IPS DF 6.9 (cell line): ENCODE results near the gene FPR2.

Experiments
- DNase-seq: peaks from one replicate; pipeline ENCODE4 v3.0.0-alpha.2; 2013; ENCODE audit warnings: low read depth, low spot score
- H3K27ac ChIP-seq: one replicate; pipeline ENCODE4 v1.5.1; 2013; ENCODE audit warnings: low read length, control low read depth
- H3K27me3 ChIP-seq: 2 replicates; pipeline ENCODE4 v1.6.1; 2013; ENCODE audit warnings: mild to moderate bottlenecking, low read length; ENCODE audit not compliant: control insufficient read depth, insufficient read depth
- H3K36me3 ChIP-seq: 2 replicates; pipeline ENCODE4 v1.6.1; 2013; ENCODE audit warnings: low read length; ENCODE audit not compliant: control insufficient read depth, insufficient read depth
- H3K4me1 ChIP-seq: 2 replicates; pipeline ENCODE4 v1.6.1; 2013; ENCODE audit warnings: low read length; ENCODE audit not compliant: control insufficient read depth, insufficient read depth
- H3K4me3 ChIP-seq: 2 replicates; pipeline ENCODE4 v1.5.1; 2013; ENCODE audit warnings: mild to moderate bottlenecking, low read length
- H3K9me3 ChIP-seq: 2 replicates; pipeline ENCODE4 v1.6.1; 2013; ENCODE audit warnings: low read length, inconsistent platforms; ENCODE audit not compliant: control insufficient read depth, insufficient read depth
- WGBS: extraction: QIAGEN DNeasy Blood & Tissue Kit; methylation state at CpG from one replicate; pipeline ENCODE4 v1.1.7; 2013; ENCODE audit warnings: mixed read lengths, missing lambda C conversion rate; ENCODE audit not compliant: insufficient read length, insufficient coverage; 5-methylcytosine and 5-hydroxymethylcytosine counted together

The FPR2 gene

GRCh38 chr19:51794885-51795490, 34.0 kb downstream of the FPR2 start, which contains the start of gene FPR3:
FPR3 (plus strand) TSS chr19:51795157; CDS start chr19:51823749, 28,592 bp downstream.
- Histone ChIP-seq H3K27me3 (no peaks in the 10 kb centered on the region), H3K36me3 (no peaks in the 10 kb centered on the region), H3K27ac (no peak within 1 kb of the TSS), H3K4me1 (no peaks in the 10 kb centered on the region), H3K9me3 (no peaks in the 10 kb centered on the region), H3K4me3 (no peak within 1 kb of the TSS)
- no peak for DNase-seq
- no CpG with 5 or more reads among the region's 2 CpGs for WGBS

DNA sequence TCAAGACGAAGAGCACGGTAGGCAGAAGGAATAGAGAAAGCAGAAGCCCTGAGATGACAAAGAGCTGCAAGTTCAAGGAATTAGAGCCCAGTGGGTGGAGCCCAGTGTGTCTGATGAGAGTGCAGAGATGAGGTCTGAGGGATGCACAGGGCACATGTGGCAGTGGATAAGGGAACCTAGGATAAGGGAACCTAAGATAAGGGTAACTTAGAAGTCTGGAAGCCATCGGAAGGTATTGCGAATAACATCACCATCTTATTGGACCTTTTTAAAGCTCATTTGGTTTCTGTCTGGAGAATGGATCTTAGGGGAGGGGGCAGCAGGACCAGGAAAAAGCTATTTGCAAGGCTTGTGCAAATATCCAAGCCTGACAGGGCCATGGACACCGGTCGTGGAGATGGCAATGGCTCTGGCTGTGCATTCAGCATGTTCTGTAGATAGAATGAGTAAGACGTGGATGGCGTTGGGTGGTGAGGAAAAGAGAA, 35.3 kb downstream of the FPR2 start:
- Histone ChIP-seq H3K4me1 (no peaks in the 10 kb centered on the region), H3K36me3 (no peaks in the 10 kb centered on the region), H3K27ac (no peak overlapping the region), H3K27me3 (no peaks in the 10 kb centered on the region), H3K9me3 (no peaks in the 10 kb centered on the region), H3K4me3 (no peak overlapping the region)
- no peak for DNase-seq
- 100% methylated on average over 2 of the region's 8 CpGs for WGBS

DNA sequence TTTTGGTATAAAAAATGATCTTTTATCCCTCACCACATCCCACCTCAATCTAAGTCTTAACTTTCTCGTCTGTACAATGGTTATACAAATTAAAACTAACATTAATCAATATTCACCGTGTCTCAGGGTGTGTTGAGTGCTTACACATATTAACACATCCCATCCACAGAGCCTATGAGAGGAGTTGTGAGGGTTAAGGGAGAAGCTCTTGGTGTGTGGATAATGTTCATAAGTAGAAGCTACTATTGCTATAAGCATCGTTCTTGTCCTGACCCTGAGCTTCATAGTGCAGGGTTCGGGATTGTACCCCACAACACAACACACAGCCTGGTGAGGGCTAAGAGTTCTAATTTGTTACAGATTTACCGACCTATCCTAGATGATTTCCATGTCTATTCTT, 36.5 kb downstream of the FPR2 start:
- no peaks in the 10 kb centered on the region for H3K9me3 ChIP-seq
- DNase-seq, result no peak
- no peak overlapping the region for H3K27ac ChIP-seq
- no peaks in the 10 kb centered on the region for H3K4me1 ChIP-seq
- WGBS, result 100% methylated on average over 2 of the region's 5 CpGs
- H3K27me3 ChIP-seq, result no peaks in the 10 kb centered on the region
- no peaks in the 10 kb centered on the region for H3K36me3 ChIP-seq
- H3K4me3 ChIP-seq, result no peak overlapping the region

GRCh38 chr19:51798062-51798461, 37.1 kb downstream of the FPR2 start:
- DNase-seq, result no peak
- WGBS, result no CpG with 5 or more reads among the region's 3 CpGs
- H3K9me3 ChIP-seq, result no peaks in the 10 kb centered on the region
- no peaks in the 10 kb centered on the region for H3K36me3 ChIP-seq
- H3K4me3 ChIP-seq, result no peak overlapping the region
- no peaks in the 10 kb centered on the region for H3K4me1 ChIP-seq
- no peaks in the 10 kb centered on the region for H3K27me3 ChIP-seq
- H3K27ac ChIP-seq, result no peak overlapping the region

DNA sequence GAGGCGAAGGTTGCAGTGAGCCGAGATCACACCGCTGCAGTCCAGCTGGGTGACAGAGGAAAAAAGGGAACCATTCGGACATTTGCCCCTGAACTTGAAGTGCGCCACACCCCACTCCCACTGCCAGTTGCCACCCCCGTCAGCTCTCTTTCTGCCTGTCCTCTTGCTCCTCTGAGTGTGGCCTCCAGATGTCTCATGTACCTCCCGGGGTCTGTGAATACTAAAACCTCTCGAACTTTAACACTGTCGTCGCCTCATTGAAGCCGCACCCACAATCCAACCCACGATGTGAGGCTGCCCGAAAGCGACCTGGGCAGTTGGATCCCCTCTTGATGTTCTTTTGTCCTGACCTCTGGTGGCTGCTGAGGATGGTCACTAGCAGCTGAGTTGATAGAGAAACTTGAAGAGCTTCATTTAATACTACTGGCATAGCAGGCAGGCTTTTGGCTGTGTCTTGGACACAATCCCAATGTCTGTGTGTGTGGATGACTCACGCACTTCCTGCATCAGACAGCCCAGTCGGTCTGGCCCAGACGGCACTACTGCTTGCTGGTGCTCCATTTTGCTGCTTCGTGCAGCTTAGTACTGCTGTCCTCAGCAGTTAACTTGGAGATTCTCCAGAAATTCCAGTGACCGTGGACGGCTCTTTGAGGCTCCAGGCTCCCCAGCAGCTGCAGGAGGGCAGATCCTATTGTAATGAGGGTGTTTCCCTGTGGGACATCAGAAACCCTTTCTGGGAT, 38.2 kb downstream of the FPR2 start:
- DNase-seq, result no peak
- H3K4me3 ChIP-seq, result no peak overlapping the region
- no peaks in the 10 kb centered on the region for H3K27me3 ChIP-seq
- H3K36me3 ChIP-seq, result no peaks in the 10 kb centered on the region
- H3K27ac ChIP-seq, result no peak overlapping the region
- no peaks in the 10 kb centered on the region for H3K9me3 ChIP-seq
- WGBS, result no CpG with 5 or more reads among the region's 20 CpGs
- no peaks in the 10 kb centered on the region for H3K4me1 ChIP-seq

- no peaks in the 10 kb centered on the region for H3K9me3 ChIP-seq
- no peaks in the 10 kb centered on the region for H3K36me3 ChIP-seq
- no CpG with 5 or more reads among the region's 13 CpGs for WGBS
- no peaks in the 10 kb centered on the region for H3K4me1 ChIP-seq
- H3K27ac ChIP-seq, result no peak overlapping the region
- H3K4me3 ChIP-seq, result no peak overlapping the region
- no peaks in the 10 kb centered on the region for H3K27me3 ChIP-seq
- no peak for DNase-seq
These were observed 38.9 kb downstream of the FPR2 start for GRCh38 chr19:51799774-51800472.

- DNase-seq, result no peak
- H3K27ac ChIP-seq, result no peak overlapping the region
- H3K4me1 ChIP-seq, result no peaks in the 10 kb centered on the region
- no peak overlapping the region for H3K4me3 ChIP-seq
- no CpG with 5 or more reads among the region's 7 CpGs for WGBS
- H3K27me3 ChIP-seq, result no peaks in the 10 kb centered on the region
- no peaks in the 10 kb centered on the region for H3K9me3 ChIP-seq
- no peaks in the 10 kb centered on the region for H3K36me3 ChIP-seq
These were observed 39.7 kb downstream of the FPR2 start for GRCh38 chr19:51800473-51801244.

GRCh38 chr19:51802775-51803174, 41.8 kb downstream of the FPR2 start:
- 0 out of 2 replicates have a peak, but pooled peaks cover 2% of the 10 kb centered on the region for H3K36me3 ChIP-seq
- H3K4me3 ChIP-seq, result no peak overlapping the region
- WGBS, result no CpG with 5 or more reads among the region's 2 CpGs
- peaks cover 1% of the 10 kb centered on the region; the same call in 1 of the 2 replicates for H3K4me1 ChIP-seq
- H3K9me3 ChIP-seq, result no peaks in the 10 kb centered on the region
- DNase-seq, result no peak
- H3K27ac ChIP-seq, result no peak overlapping the region
- H3K27me3 ChIP-seq, result no peaks in the 10 kb centered on the region

DNA sequence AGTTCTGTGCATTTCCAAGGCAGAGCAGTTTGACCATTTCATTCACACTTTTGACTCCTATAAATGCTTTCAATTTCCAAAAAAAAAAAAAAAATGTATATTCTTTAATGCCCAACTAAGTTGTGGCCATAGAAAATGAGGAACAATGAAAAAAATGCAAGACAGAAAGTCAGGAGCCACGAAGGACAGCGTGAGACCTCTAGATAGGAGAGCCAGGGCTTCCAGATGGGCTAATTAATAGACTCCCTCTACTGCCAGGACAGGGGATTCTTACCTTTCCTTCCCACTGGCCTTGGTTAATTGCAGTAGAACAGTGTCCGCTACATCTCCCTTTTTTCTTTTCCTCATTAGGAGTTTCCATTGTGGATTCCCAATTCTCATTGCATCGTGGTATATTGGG, 42.5 kb downstream of the FPR2 start:
- Histone ChIP-seq H3K4me1 (peaks cover 1% of the 10 kb centered on the region; the same call in 1 of the 2 replicates), H3K4me3 (no peak overlapping the region), H3K36me3 (0 out of 2 replicates have a peak, but pooled peaks cover 2% of the 10 kb centered on the region), H3K9me3 (no peaks in the 10 kb centered on the region), H3K27ac (no peak overlapping the region), H3K27me3 (no peaks in the 10 kb centered on the region)
- no peak for DNase-seq
- no CpG with 5 or more reads among the region's 4 CpGs for WGBS

DNA sequence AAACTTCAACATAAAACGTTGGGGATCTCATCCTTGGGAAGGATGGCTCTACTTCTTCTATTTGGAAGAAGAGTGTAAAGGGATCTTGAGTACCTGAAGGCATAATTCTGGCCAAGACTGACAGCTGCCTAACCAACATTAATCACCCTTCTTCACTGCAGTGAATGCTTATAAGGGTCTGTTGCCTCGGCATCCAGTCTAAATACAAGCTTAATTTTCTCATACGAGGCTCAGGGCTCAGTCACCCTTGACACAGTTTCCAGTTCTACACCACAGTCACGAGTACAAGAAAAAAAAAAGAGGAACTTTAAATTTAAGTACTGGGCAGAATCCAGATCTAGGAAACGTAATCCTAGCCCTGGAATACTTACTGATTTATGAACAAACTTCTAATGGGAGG, 43.0 kb downstream of the FPR2 start:
- no CpG with 5 or more reads among the region's 5 CpGs for WGBS
- Histone ChIP-seq H3K36me3 (0 out of 2 replicates have a peak, but pooled peaks cover 2% of the 10 kb centered on the region), H3K27ac (no peak overlapping the region), H3K9me3 (no peaks in the 10 kb centered on the region), H3K27me3 (no peaks in the 10 kb centered on the region), H3K4me1 (peaks cover 1% of the 10 kb centered on the region; the same call in 1 of the 2 replicates), H3K4me3 (no peak overlapping the region)
- no peak for DNase-seq
